Suppressor macrophage treated with lipopolysaccharide for 4 hours (primary cell): ENCODE data around the gene QKI.
"Not testable (repeated sequence)": the region's sequence is repeated elsewhere in the genome, so short reads cannot be mapped to it uniquely, and the experiment has no call there.

ENCODE experiments used
- DNase-seq: peaks from one replicate; pipeline ENCODE4 v3.0.0-alpha.2; 2020

The QKI gene

DNA sequence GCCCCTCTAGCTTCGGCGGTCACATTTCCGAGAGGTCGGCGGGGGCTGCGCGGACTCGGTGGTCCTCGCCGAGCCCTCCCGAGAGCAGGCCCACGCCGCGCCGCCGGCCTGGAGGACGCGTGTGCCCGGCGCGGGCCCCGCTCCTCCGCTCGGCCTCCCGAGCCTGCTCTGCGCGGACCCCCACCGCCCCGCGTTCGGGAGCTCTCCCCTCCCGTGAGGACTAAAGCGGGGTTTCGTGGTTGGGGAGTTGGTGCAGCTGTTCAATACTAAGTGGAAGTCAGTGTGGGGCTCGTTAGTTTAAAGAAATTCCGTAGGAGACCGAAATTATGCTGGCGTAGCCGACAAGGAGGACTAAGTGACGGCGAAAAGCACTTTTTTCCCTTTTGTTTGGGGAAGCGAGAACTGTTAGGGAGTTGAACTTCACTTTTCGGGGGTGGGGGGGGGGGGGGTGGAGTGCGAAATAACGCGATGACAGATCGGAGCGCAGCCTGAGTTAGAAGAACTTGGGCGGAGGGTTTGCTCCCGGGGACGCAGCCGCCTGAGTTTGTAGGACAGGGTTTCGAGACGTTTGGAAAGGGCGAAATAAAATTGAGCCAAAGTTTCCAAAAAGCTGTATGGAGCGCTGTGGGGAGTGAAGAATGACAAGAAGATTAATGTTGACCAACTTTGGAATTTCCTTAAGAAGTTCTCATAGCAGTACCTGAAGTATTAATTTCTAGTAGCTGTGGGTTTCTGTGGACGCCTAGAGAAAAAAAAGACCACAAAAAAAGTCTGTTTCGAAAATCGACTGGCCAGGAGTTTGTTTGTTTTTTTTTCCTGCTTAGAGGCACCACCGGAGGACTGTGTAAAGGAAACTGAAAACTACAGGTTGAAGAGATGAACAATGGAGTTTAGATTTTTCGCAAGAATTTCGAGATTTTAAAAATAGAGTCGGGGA lies 1.4 kb downstream of the QKI start:
- DNase-seq, result peak; percentile 91

- DNase-seq, result peak; percentile 83
Observed at GRCh38 chr6:163416557-163417253, 2.2 kb downstream of the QKI start.

- no peak for DNase-seq
Observed at GRCh38 chr6:163417595-163417994, 3.1 kb downstream of the QKI start.

GRCh38 chr6:163418311-163419029 lies 4.0 kb downstream of the QKI start:
- DNase-seq, result no peak

GRCh38 chr6:163419413-163420288 lies 5.1 kb downstream of the QKI start:
- peak; percentile 67 for DNase-seq

DNA sequence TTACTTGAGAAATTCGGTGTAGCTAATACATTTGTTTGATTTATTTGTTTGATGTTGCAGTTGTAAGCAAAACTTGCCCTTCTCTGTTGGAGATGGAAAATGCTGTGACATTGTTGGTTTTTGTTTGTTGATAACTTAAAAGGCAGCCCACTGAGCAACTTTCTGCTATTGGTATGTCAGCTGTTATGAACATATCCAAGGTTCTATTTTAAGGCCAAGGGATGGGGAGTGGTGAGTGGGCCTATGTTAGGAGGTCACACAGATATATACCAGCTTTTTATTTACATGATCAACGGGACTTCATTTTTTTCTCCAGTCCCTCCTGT lies 5.7 kb downstream of the QKI start:
- DNase-seq, result no peak

GRCh38 chr6:163422550-163422949 lies 8.0 kb downstream of the QKI start:
- no peak for DNase-seq

- DNase-seq, result no peak
Observed at GRCh38 chr6:163423696-163424095, 9.2 kb downstream of the QKI start.

DNA sequence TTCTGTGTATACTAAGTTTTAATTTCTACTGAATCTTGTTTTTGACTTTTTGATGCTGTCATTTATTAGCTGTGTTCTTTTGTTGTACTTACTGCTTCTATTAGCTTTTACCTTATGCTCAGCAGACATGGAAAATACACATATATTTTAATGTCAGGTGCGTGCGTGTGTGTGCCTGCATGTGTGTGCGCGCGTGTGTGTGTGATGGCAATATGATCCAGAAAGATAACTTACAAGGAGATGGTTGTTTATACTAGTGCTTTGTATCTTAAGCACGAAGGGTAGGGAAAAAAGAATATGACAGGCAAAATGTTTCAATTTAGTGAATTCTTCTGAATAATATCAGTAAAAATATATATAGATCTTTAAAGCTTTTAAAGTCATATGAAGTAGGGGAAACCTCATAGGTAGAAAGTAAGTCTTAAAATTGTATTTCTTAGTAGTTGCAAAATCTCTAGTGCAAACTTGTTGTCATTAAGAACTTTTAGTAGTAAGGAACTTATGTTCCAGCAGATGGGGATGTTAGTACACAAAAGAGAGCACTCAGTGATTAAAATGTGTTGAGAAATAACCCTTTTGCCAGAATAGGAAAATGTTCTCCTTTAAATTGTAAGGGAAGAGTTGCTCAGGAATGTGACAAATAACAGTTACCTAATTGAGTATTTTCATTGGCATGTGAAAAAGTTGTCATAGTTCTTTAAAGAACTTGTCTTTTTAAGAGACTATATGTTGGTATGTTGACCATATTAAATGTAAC lies 13.2 kb downstream of the QKI start:
- DNase-seq, result peak; percentile 80

DNA sequence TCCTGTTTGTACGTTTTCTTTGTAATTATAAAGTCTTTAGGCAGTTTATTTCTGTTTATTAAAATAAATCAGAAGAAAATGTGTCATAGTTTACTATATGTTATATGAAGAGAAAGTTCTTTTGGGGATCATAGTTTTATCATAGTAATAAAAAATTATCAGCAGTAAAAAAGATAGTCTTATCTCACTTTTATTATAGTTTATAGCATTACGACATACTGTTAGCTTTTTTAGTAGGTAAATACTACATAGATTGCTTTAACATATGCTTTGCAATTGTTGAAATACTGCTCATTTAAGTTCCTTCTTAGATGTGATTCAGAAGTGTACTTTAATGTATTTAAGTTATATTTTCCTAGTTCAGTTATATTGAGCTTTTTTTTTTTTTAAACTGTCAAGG lies 13.9 kb downstream of the QKI start:
- no peak for DNase-seq

- DNase-seq, result no peak
Observed at GRCh38 chr6:163429858-163430448, 15.4 kb downstream of the QKI start.

GRCh38 chr6:163432300-163432699 lies 17.8 kb downstream of the QKI start:
- no peak for DNase-seq

- DNase-seq, result not testable (repeated sequence)
Observed at GRCh38 chr6:163433486-163433885, 19.0 kb downstream of the QKI start.

DNA sequence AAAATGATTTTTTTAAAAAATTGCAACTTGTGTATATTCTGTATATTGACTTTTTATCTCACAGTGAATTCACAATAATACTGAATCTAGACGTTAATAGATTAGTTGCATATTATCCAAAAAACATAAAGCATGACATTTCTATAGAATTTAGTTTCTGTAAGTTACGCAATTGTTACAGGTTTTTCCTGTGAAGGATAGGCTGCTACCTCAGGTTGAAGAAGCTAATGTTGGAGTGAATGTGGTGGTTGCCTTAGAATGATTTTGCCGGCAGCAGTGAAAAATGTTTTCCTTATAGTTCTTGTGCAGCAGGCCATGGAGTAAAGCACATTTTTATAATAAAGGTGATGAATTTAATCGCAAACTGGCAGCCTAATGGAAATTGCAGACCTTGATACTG lies 20.5 kb downstream of the QKI start:
- DNase-seq, result no peak

GRCh38 chr6:163436843-163437242 lies 22.3 kb downstream of the QKI start:
- no peak for DNase-seq

DNA sequence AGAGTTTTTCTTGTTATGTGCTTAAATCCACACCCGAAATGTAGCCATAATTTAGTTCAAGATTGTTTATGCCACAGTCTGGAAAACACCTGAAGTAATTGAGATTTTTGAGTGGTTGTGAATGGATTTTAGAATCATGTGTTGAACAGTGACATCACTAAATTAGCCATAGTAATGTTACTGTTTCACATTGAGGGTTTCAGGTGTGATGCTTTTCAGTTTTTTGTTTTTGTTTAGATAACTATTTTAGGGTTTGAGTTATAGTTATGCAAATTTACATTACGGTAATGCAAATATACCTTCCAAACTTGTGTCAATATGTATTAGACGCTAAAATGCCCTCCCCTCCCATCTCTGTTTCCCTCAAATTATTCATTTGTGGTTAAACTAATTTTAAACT lies 22.9 kb downstream of the QKI start:
- DNase-seq, result no peak

DNA sequence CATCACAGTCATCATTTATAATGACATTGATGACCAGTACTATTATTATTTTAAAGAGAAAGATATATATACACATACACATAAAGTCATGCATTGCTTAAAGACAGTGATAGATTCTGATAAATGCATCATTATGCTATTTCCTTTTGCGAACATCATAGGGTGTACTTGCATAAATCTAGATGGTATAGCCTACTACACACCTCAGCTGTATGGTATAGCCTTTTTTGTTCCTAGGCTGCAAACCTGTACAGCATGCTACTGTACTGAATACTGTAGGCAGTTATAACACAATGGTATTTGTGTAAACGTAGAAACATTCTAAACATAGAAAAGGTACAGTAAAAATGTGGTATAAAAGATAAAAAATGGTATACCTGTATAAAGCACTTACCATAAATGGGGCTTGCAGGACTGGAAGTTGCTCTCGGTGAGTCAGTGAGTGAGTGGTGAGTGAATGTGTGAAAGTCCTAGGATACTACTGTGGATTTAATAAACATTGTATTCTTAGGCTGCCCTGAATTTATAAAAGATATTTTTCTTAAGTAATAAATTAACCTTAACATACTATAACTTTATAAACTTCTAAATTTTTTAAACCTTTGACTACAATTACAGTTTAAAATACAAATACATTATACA lies 23.9 kb downstream of the QKI start:
- DNase-seq, result no peak

DNA sequence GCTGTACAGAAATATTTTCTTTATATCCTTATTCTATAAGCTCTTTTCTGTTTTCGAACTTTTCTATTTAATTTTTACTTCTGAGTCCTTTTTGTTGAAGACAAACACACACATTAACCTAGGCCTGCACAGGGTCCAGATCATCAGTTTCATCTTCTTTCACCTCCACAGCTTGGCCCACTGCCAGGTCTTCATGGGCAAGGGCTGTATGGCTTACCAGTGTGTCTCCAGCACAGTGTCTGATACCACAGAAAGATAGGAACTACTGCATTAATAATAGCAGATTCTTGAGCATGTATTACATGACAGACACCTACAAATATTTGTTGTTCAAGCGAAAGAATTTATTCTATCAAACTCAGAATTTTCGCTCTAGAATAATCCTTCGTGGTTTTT lies 24.4 kb downstream of the QKI start:
- no peak for DNase-seq

DNA sequence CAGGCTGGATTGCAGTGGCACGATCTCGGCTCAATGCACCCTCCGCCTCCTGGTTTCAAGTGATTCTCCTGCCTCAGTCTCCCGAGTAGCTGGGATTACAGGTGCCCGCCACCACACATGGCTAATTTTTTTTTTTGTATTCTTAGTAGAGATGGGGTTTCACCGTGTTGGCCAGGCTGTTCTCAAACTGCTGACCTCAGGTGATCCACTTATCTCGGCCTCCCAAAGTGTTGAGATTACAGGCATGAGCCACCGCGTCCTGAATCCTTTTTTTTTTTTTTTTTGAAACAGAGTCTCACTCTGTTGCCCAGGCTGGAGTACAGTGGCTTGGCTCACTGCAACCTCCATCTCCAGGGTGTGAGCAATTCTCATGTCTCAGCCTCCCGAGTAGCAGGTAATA lies 24.9 kb downstream of the QKI start:
- DNase-seq, result not testable (repeated sequence)

- DNase-seq, result no peak
Observed at GRCh38 chr6:163439997-163440396, 25.5 kb downstream of the QKI start.

- no peak for DNase-seq
Observed at GRCh38 chr6:163442336-163442735, 27.8 kb downstream of the QKI start.
